SK-N-SH treated with all-trans-retinoic acid at 6 μM for 48 hours (cell line): Measurements from ENCODE around the gene RNF17.

Source experiments
- ARNTL ChIP-seq: fragments of 450-650 bp; formaldehyde crosslinking; IDR thresholded peaks from 2 replicates; pipeline ENCODE4 v1.5.0; 2020; ENCODE audit warnings: low read depth, mild to moderate bottlenecking, moderate library complexity, borderline replicate concordance
- CSDC2 ChIP-seq: fragments of 250-450 bp; sonication (Bioruptor Pico); IDR thresholded peaks from 2 replicates; pipeline ENCODE4 v1.5.0; 2020; ENCODE audit warnings: mild to moderate bottlenecking, moderate library complexity
- CSRNP3 ChIP-seq: fragments of 250-450 bp; sonication (Bioruptor Pico); IDR thresholded peaks from 2 replicates; pipeline ENCODE4 v1.5.1; 2021; ENCODE audit warnings: mild to moderate bottlenecking, moderate library complexity
- ESRRG ChIP-seq: fragments of 250-450 bp; sonication (Bioruptor Pico); IDR thresholded peaks from 2 replicates; pipeline ENCODE4 v1.6.1; 2021; ENCODE audit warnings: mild to moderate bottlenecking
- GLIS3 ChIP-seq: fragments of 250-450 bp; sonication (Bioruptor Pico); IDR thresholded peaks from 2 replicates; pipeline ENCODE4 v1.5.0; 2020; ENCODE audit warnings: mild to moderate bottlenecking, moderate library complexity
- ISL1 ChIP-seq: fragments of 250-450 bp; sonication (Bioruptor Pico); IDR thresholded peaks from 2 replicates; pipeline ENCODE4 v2.1.2; 2022; ENCODE audit warnings: mild to moderate bottlenecking, moderate library complexity
- OSR1 ChIP-seq: fragments of 250-450 bp; sonication (Bioruptor Pico); IDR thresholded peaks from 2 replicates; pipeline ENCODE4 v1.8.0; 2022; ENCODE audit warnings: moderate library complexity, mild to moderate bottlenecking, inconsistent platforms
- PATZ1 ChIP-seq: fragments of 250-450 bp; sonication (Bioruptor Pico); IDR thresholded peaks from 2 replicates; pipeline ENCODE4 v1.8.0; 2020; ENCODE audit warnings: mild to moderate bottlenecking, moderate library complexity, borderline replicate concordance
- POU6F1 ChIP-seq: fragments of 250-450 bp; sonication (Bioruptor Pico); IDR thresholded peaks from 2 replicates; pipeline ENCODE4 v1.8.0; 2021; ENCODE audit warnings: low read depth, mild to moderate bottlenecking, moderate library complexity, borderline replicate concordance
- PPARA ChIP-seq: fragments of 250-450 bp; sonication (Bioruptor Pico); IDR thresholded peaks from 2 replicates; pipeline ENCODE4 v1.5.0; 2020; ENCODE audit warnings: mild to moderate bottlenecking, borderline replicate concordance
- RARB ChIP-seq: fragments of 250-450 bp; sonication (Bioruptor Pico); IDR thresholded peaks from 2 replicates; pipeline ENCODE4 v1.8.0; 2021; ENCODE audit warnings: mild to moderate bottlenecking, moderate library complexity
- ZFP3 ChIP-seq: fragments of 250-450 bp; sonication (Bioruptor Pico); IDR thresholded peaks from 2 replicates; pipeline ENCODE4 v1.5.0; 2020; ENCODE audit warnings: mild to moderate bottlenecking, moderate library complexity
- ZNF565 ChIP-seq: fragments of 450-650 bp; formaldehyde crosslinking; conservative IDR thresholded peaks from 2 replicates; pipeline ENCODE4 v1.5.0; 2020; ENCODE audit warnings: low read depth, mild to moderate bottlenecking, moderate library complexity
- ZNF8 ChIP-seq: fragments of 450-650 bp; formaldehyde crosslinking; IDR thresholded peaks from 2 replicates; pipeline ENCODE4 v1.5.0; 2020; ENCODE audit warnings: mild to moderate bottlenecking, moderate library complexity

GRCh38 chr13:24894277-24894971 lies 130.5 kb downstream of the RNF17 start:
- TF ChIP-seq POU6F1 (CRISPR knock-in tag): no peak
- TF ChIP-seq ESRRG (CRISPR knock-in tag): no peak
- no peak for TF ChIP-seq PATZ1 (CRISPR knock-in tag)
- TF ChIP-seq ARNTL (CRISPR knock-in tag): no peak
- TF ChIP-seq ZNF565 (CRISPR knock-in tag): no peak
- no peak for TF ChIP-seq ZNF8 (CRISPR knock-in tag)
- TF ChIP-seq RARB: no peak
- TF ChIP-seq OSR1 (CRISPR knock-in tag): no peak
- TF ChIP-seq ISL1 (CRISPR knock-in tag): no peak
- no peak for TF ChIP-seq GLIS3 (CRISPR knock-in tag)
- no peak for TF ChIP-seq ZFP3 (CRISPR knock-in tag)
- TF ChIP-seq PPARA (CRISPR knock-in tag): no peak
- no peak for TF ChIP-seq CSRNP3
- no peak for TF ChIP-seq CSDC2 (CRISPR knock-in tag)
